Spinal cord (tissue), 10 donors: Measurements from ENCODE around the gene NTN4. TPM values are rescaled to one million over a fixed set of nuclear protein-coding genes. Genes with fewer than 3 reads are reported as not detected.

Experiments
- DNase-seq, 6 donors: peaks; one replicate each; pipeline versions ENCODE4 v3.0.0 to v3.0.0-alpha.2; 2013 to 2015; ENCODE audit warnings: low spot score in 6 of 6, low read depth in 4 of 6
- H3K27ac ChIP-seq: one replicate; pipeline ENCODE4 v1.5.1; 2013; ENCODE audit warnings: low read depth, low read length, control low read depth
- H3K27me3 ChIP-seq: one replicate; pipeline ENCODE4 v1.6.1; 2013; ENCODE audit warnings: low read length; ENCODE audit not compliant: control insufficient read depth, insufficient read depth
- H3K36me3 ChIP-seq: one replicate; pipeline ENCODE4 v1.6.1; 2013; ENCODE audit warnings: low read length; ENCODE audit not compliant: control insufficient read depth, insufficient read depth
- H3K4me1 ChIP-seq: one replicate; pipeline ENCODE4 v1.6.1; 2013; ENCODE audit warnings: low read length; ENCODE audit not compliant: control insufficient read depth, insufficient read depth
- H3K4me3 ChIP-seq: one replicate; pipeline ENCODE4 v1.5.1; 2013; ENCODE audit warnings: low read depth, low read length, control low read depth
- H3K9me3 ChIP-seq: one replicate; pipeline ENCODE4 v1.6.1; 2013; ENCODE audit warnings: low read length; ENCODE audit not compliant: control insufficient read depth, insufficient read depth
- WGBS: methylation state at CpG from one replicate; pipeline ENCODE4 v1.1.5; 2013; ENCODE audit warnings: missing lambda C conversion rate; ENCODE audit not compliant: insufficient coverage; 5-methylcytosine and 5-hydroxymethylcytosine counted together
- long read RNA-seq, 4 donors: transcript quantifications; one replicate each; lab custom pipeline, GENCODE V29; 2026
- polyA plus RNA-seq, 2 donors: library from polyadenylated mRNA; unstranded; fragments of 120-200 nt; gene quantifications; one replicate each; pipeline ENCODE4 v1.2.1, GENCODE V29; 2013; ENCODE audit not compliant: insufficient read length in 2 of 2
- total RNA-seq, 2 donors: library from RNA; depleted of rRNA in 1 of 2; stranded (reverse); fragments of 120-200 nt in 1 of 2; fragments of >200 nt in 1 of 2; gene quantifications; one replicate each; pipeline versions ENCODE4 v1.2.3 to v1.2.4, GENCODE V29; 2013 to 2014
- donor health status: healthy.

The NTN4 gene
- total RNA-seq: 10 to 100 TPM; 10.2 to 16.6 TPM
- polyA plus RNA-seq: 10 to 100 TPM; 17.8 to 22.9 TPM
- long read RNA-seq, donor 1, partial matches to known transcripts: 0 of 3 reads
- long read RNA-seq, donor 1, other reads (novel, unspliced or antisense): 0 of 3 reads
- long read RNA-seq, donor 2: 0 reads
- long read RNA-seq, donor 3: 0 reads
- long read RNA-seq, donor 4, partial matches to known transcripts: 0 of 1 reads
- long read RNA-seq, donor 4, other reads (novel, unspliced or antisense): 0 of 1 reads

- no peaks in the 10 kb centered on the region for H3K9me3 ChIP-seq
- DNase-seq: peak in 3 of 6 donors; percentile 15 to 52 (median 50)
- 0% methylated on average over 88 of the region's 96 CpGs for WGBS
- H3K27ac ChIP-seq: no peak within 1 kb of the TSS
- H3K4me3 ChIP-seq: peak within 1 kb of the TSS; percentile 54
- H3K36me3 ChIP-seq: no peaks in the 10 kb centered on the region
- H3K27me3 ChIP-seq: peaks cover 31% of the 10 kb centered on the region
- peaks cover 17% of the 10 kb centered on the region for H3K4me1 ChIP-seq
Observed at GRCh38 chr12:95790033-95790916, at the start of gene NTN4. Gene NTN4, minus strand, starts transcription at chr12:95790764. Its CDS starts 455 bp downstream, at chr12:95790309.

DNA sequence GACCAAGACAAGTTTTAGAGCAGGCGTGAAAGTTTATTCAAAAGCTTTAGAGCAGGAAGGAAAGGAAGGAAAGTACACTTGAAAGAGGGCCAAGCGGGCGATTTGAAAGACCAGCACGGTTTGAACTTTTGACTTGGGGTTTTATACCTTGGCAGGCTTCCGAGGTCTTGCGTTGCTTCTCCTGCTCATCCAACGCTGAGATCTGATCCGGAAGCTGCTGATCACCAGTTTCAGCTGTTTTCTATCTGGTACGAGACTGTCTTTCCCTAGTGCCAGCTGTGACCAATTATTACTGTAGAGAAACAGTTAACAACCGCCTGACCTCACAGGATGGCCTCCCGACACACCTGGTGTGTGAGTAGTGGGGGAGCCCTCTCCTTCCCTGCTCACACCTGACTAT, 47.6 kb upstream of the NTN4 start:
- Histone ChIP-seq H3K36me3 (no peaks in the 10 kb centered on the region), H3K27me3 (no peaks in the 10 kb centered on the region), H3K4me3 (no peak overlapping the region), H3K27ac (no peak overlapping the region), H3K9me3 (no peaks in the 10 kb centered on the region), H3K4me1 (no peaks in the 10 kb centered on the region)
- 38% methylated on average over 8 of the region's 11 CpGs for WGBS
- DNase-seq: no peak

GRCh38 chr12:95837240-95838038, 46.9 kb upstream of the NTN4 start:
- WGBS: 77% methylated on average over 8 of the region's 10 CpGs
- DNase-seq: no peak
- no peak overlapping the region for H3K4me3 ChIP-seq

GRCh38 chr12:95836630-95837239, 46.2 kb upstream of the NTN4 start:
- H3K27me3 ChIP-seq: no peaks in the 10 kb centered on the region
- H3K4me3 ChIP-seq: no peak overlapping the region
- H3K36me3 ChIP-seq: no peaks in the 10 kb centered on the region
- H3K4me1 ChIP-seq: no peaks in the 10 kb centered on the region
- no peaks in the 10 kb centered on the region for H3K9me3 ChIP-seq
- H3K27ac ChIP-seq: no peak overlapping the region
- DNase-seq: peak in 1 of 6 donors; percentile 29
- 0% methylated on average over 1 of the region's 1 CpG for WGBS

More at GRCh38 chr12:95837240-95838038, 46.9 kb upstream of the NTN4 start:
- no peaks in the 10 kb centered on the region for H3K36me3 ChIP-seq
- H3K27me3 ChIP-seq: no peaks in the 10 kb centered on the region
- H3K27ac ChIP-seq: no peak overlapping the region
- H3K4me1 ChIP-seq: no peaks in the 10 kb centered on the region
- no peaks in the 10 kb centered on the region for H3K9me3 ChIP-seq

GRCh38 chr12:95836185-95836609, 45.6 kb upstream of the NTN4 start:
- Histone ChIP-seq H3K9me3 (no peaks in the 10 kb centered on the region), H3K4me1 (no peaks in the 10 kb centered on the region), H3K4me3 (no peak overlapping the region), H3K27me3 (no peaks in the 10 kb centered on the region), H3K36me3 (no peaks in the 10 kb centered on the region), H3K27ac (no peak overlapping the region)
- no CpG with 5 or more reads among the region's 3 CpGs for WGBS
- DNase-seq: peak in 2 of 6 donors; percentile 57

GRCh38 chr12:95834572-95834971, 44.0 kb upstream of the NTN4 start:
- no peak for DNase-seq
- H3K27ac ChIP-seq: no peak overlapping the region
- H3K9me3 ChIP-seq: no peaks in the 10 kb centered on the region
- no peaks in the 10 kb centered on the region for H3K4me1 ChIP-seq
- H3K36me3 ChIP-seq: no peaks in the 10 kb centered on the region
- no CpG with 5 or more reads among the region's 1 CpG for WGBS
- no peak overlapping the region for H3K4me3 ChIP-seq
- H3K27me3 ChIP-seq: no peaks in the 10 kb centered on the region

DNA sequence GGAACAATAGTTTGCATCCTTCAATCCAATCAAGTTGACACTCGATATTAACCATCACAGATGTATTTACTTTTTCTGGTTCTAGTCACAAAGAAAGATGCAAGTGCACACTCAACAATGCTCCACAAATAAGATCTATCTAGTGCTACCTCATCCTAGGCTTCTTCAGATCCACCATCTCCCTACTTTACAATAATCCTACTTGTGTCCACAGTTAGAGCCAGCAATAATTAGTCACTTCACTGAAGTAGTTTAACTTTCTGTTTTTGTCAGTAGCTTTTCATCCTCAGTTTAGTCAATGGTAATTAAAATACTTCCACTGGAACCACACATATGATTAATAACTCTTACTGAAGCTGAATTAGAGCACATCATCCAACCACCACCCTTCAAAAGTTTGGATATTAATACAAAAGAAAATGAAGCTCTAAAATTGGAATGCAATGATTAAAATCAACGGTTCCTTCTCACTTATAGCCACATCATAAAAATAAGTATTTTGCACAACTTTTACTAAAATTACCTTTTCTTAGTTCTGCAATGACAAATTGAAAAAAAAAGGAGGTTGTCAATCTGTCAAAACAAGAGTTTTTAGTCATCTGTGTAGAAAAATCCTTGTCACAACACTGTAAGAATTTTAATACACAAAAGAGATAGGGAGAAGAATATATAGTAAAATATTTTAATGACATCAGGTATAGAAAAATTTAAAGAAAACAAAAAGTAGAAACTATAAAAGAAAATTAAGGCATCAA, 39.9 kb upstream of the NTN4 start:
- Histone ChIP-seq H3K27ac (no peak overlapping the region), H3K4me1 (no peaks in the 10 kb centered on the region), H3K4me3 (no peak overlapping the region), H3K9me3 (no peaks in the 10 kb centered on the region), H3K27me3 (no peaks in the 10 kb centered on the region), H3K36me3 (no peaks in the 10 kb centered on the region)
- 94% methylated on average over 1 of the region's 2 CpGs for WGBS
- no peak for DNase-seq

GRCh38 chr12:95829395-95829794, 38.8 kb upstream of the NTN4 start:
- H3K27ac ChIP-seq: no peak overlapping the region
- no peaks in the 10 kb centered on the region for H3K36me3 ChIP-seq
- no peaks in the 10 kb centered on the region for H3K4me1 ChIP-seq
- no peak overlapping the region for H3K4me3 ChIP-seq
- H3K9me3 ChIP-seq: no peaks in the 10 kb centered on the region
- no peak for DNase-seq
- H3K27me3 ChIP-seq: no peaks in the 10 kb centered on the region
